IMR-90 (cell line): Measurements from ENCODE around the gene ZG16.

ENCODE experiments used
- CTCF ChIP-seq: conservative IDR thresholded peaks from 2 replicates; pipeline ENCODE4 v1.5.1; 2012; ENCODE audit warnings: mild to moderate bottlenecking, low read depth, low read length, improper control_type of control experiment
- MAZ ChIP-seq: IDR thresholded peaks from 2 replicates; pipeline ENCODE4 v1.6.1; 2012; ENCODE audit warnings: low read depth, mild to moderate bottlenecking, low read length, improper control_type of control experiment, moderate library complexity, borderline replicate concordance
- POLR2A ChIP-seq: IDR thresholded peaks from 2 replicates; pipeline ENCODE4 v1.6.1; 2012; ENCODE audit warnings: mild to moderate bottlenecking, low read depth, low read length
- RAD21 ChIP-seq: IDR thresholded peaks from 2 replicates; pipeline ENCODE4 v1.6.1; 2012; ENCODE audit warnings: low read length, improper control_type of control experiment
- USF2 ChIP-seq: fragments of 150-350 bp; IDR thresholded peaks from 2 replicates; pipeline ENCODE4 v1.6.1; 2017; ENCODE audit warnings: mild to moderate bottlenecking, antibody characterized with exemption, low read length, low read depth

GRCh38 chr16:29809850-29810698, 32.0 kb downstream of the ZG16 start:
- TF ChIP-seq CTCF, result no peak
- TF ChIP-seq RAD21, result no peak
- no peak for TF ChIP-seq POLR2A
- TF ChIP-seq USF2, result no peak
- 0 out of 2 replicates have a peak, but pooled peaks have one; percentile 24 for TF ChIP-seq MAZ
